NT2/D1 (cell line): Measurements from ENCODE around the gene LEMD3.

Experiments used
- DNase-seq: peaks from one replicate; pipeline ENCODE4 v3.0.0-alpha.2; 2011; ENCODE audit warnings: low read depth, low spot score
- H3K27me3 ChIP-seq: 2 replicates; pipeline ENCODE4 v1.6.0; 2011; ENCODE audit warnings: mild to moderate bottlenecking; ENCODE audit not compliant: insufficient read length, insufficient read depth
- H3K36me3 ChIP-seq: 2 replicates; pipeline ENCODE4 v1.6.1; 2011; ENCODE audit warnings: mild to moderate bottlenecking, low read length, mixed read lengths; ENCODE audit not compliant: insufficient read depth, insufficient read length
- H3K4me1 ChIP-seq: 2 replicates; pipeline ENCODE4 v1.5.1; 2011; ENCODE audit not compliant: insufficient read depth, insufficient read length
- H3K4me3 ChIP-seq: 2 replicates; pipeline ENCODE4 v1.5.1; 2011; ENCODE audit warnings: low read depth; ENCODE audit not compliant: insufficient read length
- H3K9ac ChIP-seq: 2 replicates; pipeline ENCODE4 v1.6.0; 2011; ENCODE audit warnings: low read depth; ENCODE audit not compliant: insufficient read length
- H3K9me3 ChIP-seq: 2 replicates; pipeline ENCODE4 v1.5.1; 2011; ENCODE audit warnings: mild to moderate bottlenecking, low read length; ENCODE audit not compliant: insufficient read depth
- SUZ12 ChIP-seq: IDR thresholded peaks from 2 replicates; pipeline ENCODE4 v1.6.1; 2011; ENCODE audit not compliant: insufficient read length, insufficient read depth; ENCODE audit errors: extremely low read depth
- YY1 ChIP-seq: IDR thresholded peaks from 2 replicates; pipeline ENCODE4 v1.6.1; 2011; ENCODE audit not compliant: insufficient read length, insufficient read depth
- ZNF274 ChIP-seq: IDR thresholded peaks from 2 replicates; pipeline ENCODE4 v1.6.1; 2011; ENCODE audit warnings: mild to moderate bottlenecking, low read depth, low read length

The LEMD3 gene

DNA sequence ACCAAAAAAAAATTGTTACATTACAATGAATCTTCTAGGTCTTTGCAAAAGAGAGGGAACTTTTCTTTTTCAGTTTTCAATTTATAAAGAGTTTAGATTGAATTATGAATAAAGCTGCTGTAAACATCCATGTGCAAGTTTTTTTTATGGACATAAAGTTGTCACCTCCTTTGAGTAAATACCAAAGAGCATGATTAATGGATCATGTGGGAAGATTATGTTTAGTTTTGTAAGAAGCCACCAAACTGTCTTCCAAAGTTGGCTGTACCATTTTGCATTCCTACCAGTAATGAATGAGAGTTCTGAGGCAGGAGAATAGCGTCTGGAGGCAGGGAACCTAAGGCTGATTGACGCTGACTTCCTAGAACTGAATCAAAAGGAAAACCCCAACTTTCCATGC, 30.2 kb downstream of the LEMD3 start:
- TF ChIP-seq YY1 (no peak), SUZ12 (no peak), ZNF274 (no peak)
- Histone ChIP-seq H3K36me3 (no peaks in the 10 kb centered on the region), H3K9ac (no peak overlapping the region), H3K4me3 (no peak overlapping the region), H3K9me3 (peaks cover 14% of the 10 kb centered on the region), H3K4me1 (no peaks in the 10 kb centered on the region), H3K27me3 (no peaks in the 10 kb centered on the region)
- no peak for DNase-seq

DNA sequence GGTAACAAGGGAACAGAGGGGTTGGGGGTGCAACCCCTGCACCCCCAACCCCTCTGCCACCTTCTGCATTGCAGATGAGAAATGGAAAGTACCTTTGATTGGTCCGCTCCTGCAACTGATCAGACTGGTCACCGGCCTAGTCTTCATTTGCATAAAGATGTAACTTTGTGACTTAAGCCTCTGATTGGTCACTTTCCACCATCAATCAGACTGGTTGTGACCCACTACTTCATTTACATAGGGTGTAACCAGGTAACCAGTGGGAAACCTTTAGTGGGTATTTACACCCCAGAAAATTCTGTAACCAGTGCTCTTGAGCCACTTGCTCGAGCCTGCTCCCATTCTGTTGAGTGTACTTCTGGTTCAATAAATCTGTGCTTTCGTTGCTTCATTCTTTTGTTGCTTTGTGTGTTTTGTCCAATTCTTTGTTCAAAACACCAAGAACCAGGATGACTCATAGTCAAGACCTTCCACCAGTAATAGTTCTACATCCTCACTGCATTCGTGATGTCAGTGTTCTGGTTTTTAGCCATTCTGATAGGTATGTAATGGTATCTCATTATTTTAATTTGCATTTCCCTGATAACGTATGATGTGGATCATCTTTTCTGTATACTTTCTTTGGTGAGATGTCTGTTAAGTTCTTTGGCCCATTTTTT, 30.8 kb downstream of the LEMD3 start:
- Histone ChIP-seq H3K4me3 (no peak overlapping the region), H3K9me3 (peaks cover 14% of the 10 kb centered on the region), H3K27me3 (no peaks in the 10 kb centered on the region), H3K4me1 (no peaks in the 10 kb centered on the region), H3K9ac (no peak overlapping the region), H3K36me3 (no peaks in the 10 kb centered on the region)
- DNase-seq: no peak
- TF ChIP-seq ZNF274: no peak
- TF ChIP-seq SUZ12: no peak
- TF ChIP-seq YY1: no peak

DNA sequence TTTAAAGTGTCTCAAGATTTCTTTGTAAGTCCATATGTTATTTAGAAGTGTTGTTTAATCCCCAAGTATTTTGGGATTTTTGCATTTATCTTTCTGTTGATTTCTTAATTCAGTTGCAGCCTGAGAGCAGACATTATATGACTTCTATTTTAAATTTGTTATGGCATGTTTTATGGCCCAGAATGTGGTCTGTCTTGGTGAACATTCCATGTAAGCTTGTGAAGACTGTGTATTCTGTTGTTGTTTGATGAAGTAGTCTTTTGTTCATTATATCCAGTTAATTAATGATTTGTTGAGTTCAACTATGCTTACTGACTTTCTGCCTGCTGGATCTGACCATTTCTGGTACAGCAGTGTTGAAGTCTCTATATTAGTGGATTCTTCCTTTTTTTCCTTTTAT, 34.0 kb downstream of the LEMD3 start:
- no peak for DNase-seq
- Histone ChIP-seq H3K36me3 (no peaks in the 10 kb centered on the region), H3K9ac (no peak overlapping the region), H3K4me1 (no peaks in the 10 kb centered on the region), H3K4me3 (no peak overlapping the region), H3K9me3 (no peaks in the 10 kb centered on the region), H3K27me3 (no peaks in the 10 kb centered on the region)
- TF ChIP-seq YY1 (no peak), SUZ12 (no peak), ZNF274 (no peak)

DNA sequence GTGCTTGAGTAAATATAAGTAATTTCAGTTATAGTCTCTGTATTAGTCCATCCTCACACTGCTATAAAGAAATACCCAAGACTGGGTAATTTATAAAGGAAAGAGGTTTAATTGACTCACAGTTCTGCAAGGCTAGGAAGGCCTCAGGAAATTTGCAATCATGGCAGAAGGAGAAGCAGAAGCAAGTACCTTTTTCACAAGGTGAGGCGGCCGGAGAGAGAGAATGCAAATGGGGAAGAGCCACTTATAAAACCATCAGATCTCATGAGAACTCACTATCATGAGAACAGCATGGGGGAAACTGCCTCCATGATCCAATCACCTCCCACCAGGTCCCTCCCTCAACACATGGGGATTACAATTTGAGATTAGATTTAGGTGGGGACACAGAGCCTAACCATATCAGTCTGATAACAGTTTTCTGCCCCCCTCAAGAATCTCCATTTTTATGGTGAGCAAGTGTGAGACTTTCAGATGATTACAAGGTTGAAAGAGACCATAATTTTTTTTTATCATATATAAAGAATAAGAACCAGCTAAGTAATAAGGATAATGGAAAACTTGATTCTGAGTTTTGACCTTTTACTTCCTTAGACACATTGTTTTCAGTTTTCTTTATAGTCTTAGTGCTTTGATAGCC, 35.6 kb downstream of the LEMD3 start:
- H3K27me3 ChIP-seq: no peaks in the 10 kb centered on the region
- no peaks in the 10 kb centered on the region for H3K9me3 ChIP-seq
- DNase-seq: no peak
- H3K9ac ChIP-seq: no peak overlapping the region
- no peaks in the 10 kb centered on the region for H3K4me1 ChIP-seq
- no peak overlapping the region for H3K4me3 ChIP-seq
- peaks cover 2% of the 10 kb centered on the region for H3K36me3 ChIP-seq
- TF ChIP-seq ZNF274 (no peak), SUZ12 (no peak), YY1 (no peak)

DNA sequence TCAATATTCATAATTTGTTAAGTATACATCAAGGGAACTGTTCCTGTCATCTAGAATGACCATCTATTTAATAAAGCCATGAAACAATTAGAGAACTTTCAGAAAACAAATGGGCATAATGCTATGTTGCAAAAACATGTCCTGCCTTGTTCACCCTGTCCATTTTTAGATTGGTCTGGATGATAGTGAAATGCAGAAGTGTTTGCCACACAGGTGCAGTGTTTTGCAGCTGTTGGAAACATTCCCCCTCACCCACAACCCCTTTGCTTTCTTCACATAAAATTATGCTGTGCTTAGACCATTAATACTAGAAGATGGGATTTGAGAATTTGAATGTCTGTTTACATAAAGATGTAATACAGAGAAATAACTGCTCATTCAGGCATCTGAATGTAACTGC, 36.5 kb downstream of the LEMD3 start:
- Histone ChIP-seq H3K9me3 (no peaks in the 10 kb centered on the region), H3K4me3 (no peak overlapping the region), H3K27me3 (no peaks in the 10 kb centered on the region), H3K9ac (no peak overlapping the region), H3K36me3 (peaks cover 2% of the 10 kb centered on the region), H3K4me1 (no peaks in the 10 kb centered on the region)
- TF ChIP-seq SUZ12 (no peak), ZNF274 (no peak), YY1 (no peak)
- no peak for DNase-seq

DNA sequence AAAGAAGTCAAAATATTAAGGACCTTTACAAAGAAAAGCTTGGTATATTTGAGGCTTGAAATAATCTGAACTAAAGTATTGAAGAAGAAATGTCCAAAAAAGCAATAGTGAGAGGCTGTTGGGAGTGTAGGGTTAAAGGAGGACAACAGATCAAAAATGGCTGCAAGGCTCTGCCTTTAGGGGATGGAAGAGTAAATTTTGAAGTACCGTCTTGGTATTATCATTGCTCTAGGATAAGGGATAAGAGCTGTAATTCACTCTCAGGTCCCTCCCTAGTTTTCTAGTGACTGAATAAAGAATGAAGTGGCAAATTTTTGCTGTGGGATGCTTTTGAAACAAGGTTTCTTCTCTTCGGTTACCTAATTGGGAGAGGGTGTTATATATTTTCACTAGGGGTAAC, 38.7 kb downstream of the LEMD3 start:
- Histone ChIP-seq H3K4me3 (no peak overlapping the region), H3K27me3 (no peaks in the 10 kb centered on the region), H3K9ac (no peak overlapping the region), H3K9me3 (no peaks in the 10 kb centered on the region), H3K36me3 (peaks cover 13% of the 10 kb centered on the region), H3K4me1 (no peaks in the 10 kb centered on the region)
- TF ChIP-seq SUZ12: no peak
- no peak for TF ChIP-seq YY1
- TF ChIP-seq ZNF274: no peak
- DNase-seq: no peak

DNA sequence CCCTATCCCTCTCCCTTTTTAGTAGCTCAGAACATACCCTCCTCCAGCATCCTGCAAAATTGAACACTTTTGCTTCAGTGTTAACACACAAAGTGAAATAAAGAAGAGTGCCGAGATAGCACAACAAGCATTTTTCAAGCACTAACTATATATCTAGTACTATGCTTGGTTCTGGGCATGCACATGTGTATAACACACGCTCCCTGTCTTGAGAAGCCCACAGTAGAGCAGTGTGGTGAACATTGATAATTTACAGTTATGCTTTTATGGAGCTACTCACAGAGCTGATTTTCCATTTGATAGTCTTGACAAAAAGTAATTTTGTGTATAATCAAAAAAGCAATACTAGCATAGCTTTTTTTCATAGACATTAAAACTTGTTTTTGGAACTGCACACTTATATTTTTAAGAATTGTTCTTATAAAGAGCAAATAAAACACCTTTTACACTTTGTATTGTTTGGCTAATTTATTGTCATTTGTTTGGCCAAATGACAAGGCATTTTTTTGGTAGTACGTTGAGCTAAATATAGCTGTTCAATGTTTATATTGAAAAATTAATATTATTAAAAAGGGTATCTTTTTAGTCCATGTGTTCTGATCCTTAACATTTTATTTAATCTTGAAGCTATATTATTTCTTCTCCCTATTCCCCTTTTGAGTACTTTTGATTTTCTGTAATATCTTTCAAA, 39.7 kb downstream of the LEMD3 start:
- no peak overlapping the region for H3K4me3 ChIP-seq
- H3K27me3 ChIP-seq: no peaks in the 10 kb centered on the region
- no peak for DNase-seq
- no peak for TF ChIP-seq ZNF274
- TF ChIP-seq YY1: no peak
- TF ChIP-seq SUZ12: no peak
- H3K36me3 ChIP-seq: peaks cover 13% of the 10 kb centered on the region
- H3K4me1 ChIP-seq: no peaks in the 10 kb centered on the region
- no peak overlapping the region for H3K9ac ChIP-seq
- no peaks in the 10 kb centered on the region for H3K9me3 ChIP-seq

DNA sequence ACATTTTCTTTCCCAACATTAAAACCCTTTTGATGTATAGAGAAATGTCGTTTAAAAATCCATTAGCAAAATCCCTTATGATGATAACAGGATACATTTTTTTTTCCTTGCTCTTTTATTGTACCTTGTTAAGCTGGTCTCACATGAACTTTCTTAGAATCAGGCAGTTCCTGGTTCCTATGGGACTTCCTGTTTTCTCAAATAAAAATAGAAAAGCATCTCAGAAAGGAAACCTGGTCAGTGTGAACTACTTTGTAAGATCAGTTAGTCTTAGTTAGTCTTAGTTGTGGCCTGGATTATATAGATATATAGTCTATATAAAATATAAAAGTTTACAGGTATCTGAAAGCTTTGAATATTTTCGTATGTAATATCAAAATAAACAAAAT, 40.3 kb downstream of the LEMD3 start:
- Histone ChIP-seq H3K4me1 (no peaks in the 10 kb centered on the region), H3K36me3 (peaks cover 13% of the 10 kb centered on the region), H3K9ac (no peak overlapping the region), H3K9me3 (no peaks in the 10 kb centered on the region), H3K27me3 (no peaks in the 10 kb centered on the region), H3K4me3 (no peak overlapping the region)
- no peak for TF ChIP-seq SUZ12
- TF ChIP-seq YY1: no peak
- no peak for TF ChIP-seq ZNF274
- no peak for DNase-seq
